ENCODE measurements around the gene CSH1. TPM values are rescaled to one million over a fixed set of nuclear protein-coding genes. Genes with fewer than 3 reads are reported as not detected.
"Not testable (repeated sequence)": the region's sequence is repeated elsewhere in the genome, so short reads cannot be mapped to it uniquely, and the experiment has no call there.

The CSH1 gene
- total and polyA plus RNA-seq, 7 donors = not detected

- H3K27me3 ChIP-seq (ENCODE audit: insufficient read depth in 3 of 3, low read length in 2 of 3); H3K4me3 ChIP-seq; H3K9me3 ChIP-seq; H3K27ac ChIP-seq; H3K36me3 ChIP-seq (ENCODE audit: insufficient read depth in 1 of 2, low read depth in 1 of 2); DNase-seq; intact Hi-C loops (cut with DNase I); H3K4me1 ChIP-seq: not testable (repeated sequence)
- WGBS, 3 donors = 28 to 29% (median 28%) methylated on average over 13 of the region's 13 CpGs
- peak; percentile 57 to 72 (median 68) for ATAC-seq
- TF ChIP-seq CTCF (IDR thresholded peaks at IDR 0.05) = peak; percentile 24
Measured at GRCh38 chr17:63889026-63889848, 7.1 kb downstream of the CSH1 start.

GRCh38 chr17:63885119-63885518 is 11.3 kb downstream of the CSH1 start:
- H3K27me3 ChIP-seq (ENCODE audit: insufficient read depth in 3 of 3, low read length in 2 of 3); H3K4me1 ChIP-seq; H3K27ac ChIP-seq; H3K36me3 ChIP-seq (ENCODE audit: insufficient read depth in 1 of 2, low read depth in 1 of 2); H3K4me3 ChIP-seq; DNase-seq; H3K9me3 ChIP-seq; intact Hi-C loops (cut with DNase I): not testable (repeated sequence)
- WGBS, 3 donors = 38 to 58% (median 41%) methylated on average over 9 to 11 of the region's 11 CpGs
- ATAC-seq = peak; percentile 20 to 66 (median 54)

- H3K9me3 ChIP-seq; H3K36me3 ChIP-seq (ENCODE audit: insufficient read depth in 1 of 2, low read depth in 1 of 2); DNase-seq; H3K27me3 ChIP-seq (ENCODE audit: insufficient read depth in 3 of 3, low read length in 2 of 3); H3K27ac ChIP-seq; ATAC-seq; H3K4me3 ChIP-seq; intact Hi-C loops (cut with DNase I); H3K4me1 ChIP-seq: not testable (repeated sequence)
- 76 to 81% (median 79%) methylated on average over 9 of the region's 9 CpGs for WGBS, 3 donors
Measured at GRCh38 chr17:63882626-63883126, 13.7 kb downstream of the CSH1 start.

DNA sequence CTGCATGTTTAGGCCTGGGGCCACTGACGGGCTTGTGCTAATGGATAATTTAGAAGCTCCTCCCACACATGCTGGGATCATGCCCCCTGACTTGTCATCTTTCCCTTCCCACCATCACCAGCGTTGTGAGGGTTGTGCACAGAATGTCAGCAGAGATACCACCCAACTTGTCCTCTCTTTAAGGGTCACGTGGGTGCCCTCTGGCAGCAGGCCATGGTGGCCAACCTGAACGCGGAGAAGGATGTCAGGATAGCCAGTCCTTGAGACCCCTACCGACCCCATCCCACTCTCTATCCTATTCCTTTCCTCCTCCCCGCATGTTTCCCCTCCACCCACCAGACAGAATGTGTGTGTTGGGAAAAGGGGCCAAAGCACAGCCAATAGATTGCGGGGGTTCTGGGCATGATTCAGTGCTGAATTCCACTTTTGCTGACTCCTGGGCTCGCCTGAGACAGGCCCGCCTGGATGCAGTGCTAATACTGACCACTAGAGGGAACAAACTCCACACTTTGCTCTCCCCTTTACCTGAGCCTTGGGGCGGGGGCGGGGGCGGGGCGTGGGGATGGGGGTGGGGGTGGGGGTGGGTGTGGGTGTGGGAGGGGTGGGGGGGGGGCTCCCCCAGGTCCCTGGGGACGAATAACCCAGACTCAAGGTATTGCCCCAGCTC is 14.3 kb downstream of the CSH1 start, which contains the start of gene GH2:
Gene GH2 (minus strand): TSS at position 10 of the 667 bp plus-strand sequence. CDS start 143 bp downstream, outside the sequence.
- 38 to 54% (median 53%) methylated on average over 10 to 15 of the region's 15 CpGs for WGBS, 3 donors
- peak; percentile 40 for TF ChIP-seq CTCF (IDR thresholded peaks at IDR 0.05)
- Histone ChIP-seq H3K4me1 (peaks cover 3% of the 10 kb centered on the region), H3K36me3 (ENCODE audit: insufficient read depth in 1 of 2, low read depth in 1 of 2) (no peaks in the 10 kb centered on the region), H3K27ac (no peak within 1 kb of the TSS), H3K4me3 (no peak within 1 kb of the TSS), H3K9me3 (no peaks in the 10 kb centered on the region), H3K27me3 (ENCODE audit: insufficient read depth in 3 of 3, low read length in 2 of 3) (no peaks in the 10 kb centered on the region)
- intact Hi-C loops (cut with DNase I) = no loop called here
- peak; percentile 62 to 85 (median 69) for ATAC-seq
- peak in 1 of 2 donors; percentile 26 for DNase-seq

GRCh38 chr17:63881337-63881736 is 15.0 kb downstream of the CSH1 start:
- DNase-seq; H3K4me1 ChIP-seq; H3K9me3 ChIP-seq; H3K36me3 ChIP-seq (ENCODE audit: insufficient read depth in 1 of 2, low read depth in 1 of 2); H3K27me3 ChIP-seq (ENCODE audit: insufficient read depth in 3 of 3, low read length in 2 of 3); intact Hi-C loops (cut with DNase I); H3K27ac ChIP-seq; H3K4me3 ChIP-seq: not testable (repeated sequence)
- ATAC-seq = peak in 3 of 4 donors; percentile 11 to 50 (median 31)
- 50 to 57% (median 55%) methylated on average over 10 to 11 of the region's 11 CpGs for WGBS, 3 donors

GRCh38 chr17:63880706-63881105 is 15.7 kb downstream of the CSH1 start:
- intact Hi-C loops (cut with DNase I) = no loop called here
- H3K9me3 ChIP-seq = no peaks in the 10 kb centered on the region
- H3K4me3 ChIP-seq = no peak overlapping the region
- peaks cover 3% of the 10 kb centered on the region for H3K4me1 ChIP-seq
- TF ChIP-seq CTCF (IDR thresholded peaks at IDR 0.05) = no peak
- H3K27ac ChIP-seq = no peak overlapping the region
- no peaks in the 10 kb centered on the region for H3K36me3 ChIP-seq (ENCODE audit: insufficient read depth in 1 of 2, low read depth in 1 of 2)
- no peak for DNase-seq
- 83 to 84% (median 84%) methylated on average over 12 of the region's 12 CpGs for WGBS, 3 donors
- ATAC-seq = no peak
- H3K27me3 ChIP-seq (ENCODE audit: insufficient read depth in 3 of 3, low read length in 2 of 3) = no peaks in the 10 kb centered on the region

GRCh38 chr17:63878413-63878812 is 18.0 kb downstream of the CSH1 start:
- intact Hi-C loops (cut with DNase I) = not testable (repeated sequence)
- WGBS, 3 donors = 85 to 89% (median 87%) methylated on average over 9 of the region's 9 CpGs

DNA sequence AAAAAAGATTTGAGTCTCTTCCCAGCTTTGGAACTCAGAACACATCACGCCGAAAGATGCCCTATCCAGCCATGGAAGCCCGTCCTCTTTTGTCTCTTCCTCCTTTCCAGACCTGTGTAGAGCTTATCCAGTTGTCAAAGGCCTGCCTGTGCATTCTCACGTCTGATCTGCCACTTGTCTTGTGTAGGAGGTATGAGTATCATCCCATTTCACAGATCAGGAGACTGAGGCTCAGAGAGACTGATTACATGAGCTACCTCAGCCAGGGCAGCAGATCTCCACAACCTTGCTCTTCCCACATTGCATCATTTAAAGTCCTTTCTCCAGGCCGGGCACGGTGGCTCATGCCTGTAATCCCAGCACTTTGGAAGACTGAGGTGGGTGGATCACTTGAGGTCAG is 21.7 kb downstream of the CSH1 start:
- DNase-seq; intact Hi-C loops (cut with DNase I); H3K27ac ChIP-seq; ATAC-seq; H3K4me1 ChIP-seq; H3K27me3 ChIP-seq (ENCODE audit: insufficient read depth in 3 of 3, low read length in 2 of 3); H3K4me3 ChIP-seq; H3K9me3 ChIP-seq; H3K36me3 ChIP-seq (ENCODE audit: insufficient read depth in 1 of 2, low read depth in 1 of 2): not testable (repeated sequence)
- 78 to 85% (median 82%) methylated on average over 6 of the region's 6 CpGs for WGBS, 3 donors

More at GRCh38 chr17:63878413-63878812, 18.0 kb downstream of the CSH1 start:
- H3K9me3 ChIP-seq; H3K36me3 ChIP-seq (ENCODE audit: insufficient read depth in 1 of 2, low read depth in 1 of 2); DNase-seq; H3K4me1 ChIP-seq; ATAC-seq; H3K4me3 ChIP-seq; H3K27ac ChIP-seq; H3K27me3 ChIP-seq (ENCODE audit: insufficient read depth in 3 of 3, low read length in 2 of 3): not testable (repeated sequence)

Measured in psoas muscle (tissue), 8 donors.